ENCODE results near the gene ENTREP1.

GRCh38 chr9:69377981-69378380, 53.0 kb downstream of the ENTREP1 start:
- TF ChIP-seq CTCF (conservative IDR thresholded peaks at IDR 0.05): no peak
- TF ChIP-seq ZFX (IDR thresholded peaks at IDR 0.05): no peak

Measured in C4-2B (cell line).